ENCODE measurements around the gene TENM3.

The TENM3 gene

DNA sequence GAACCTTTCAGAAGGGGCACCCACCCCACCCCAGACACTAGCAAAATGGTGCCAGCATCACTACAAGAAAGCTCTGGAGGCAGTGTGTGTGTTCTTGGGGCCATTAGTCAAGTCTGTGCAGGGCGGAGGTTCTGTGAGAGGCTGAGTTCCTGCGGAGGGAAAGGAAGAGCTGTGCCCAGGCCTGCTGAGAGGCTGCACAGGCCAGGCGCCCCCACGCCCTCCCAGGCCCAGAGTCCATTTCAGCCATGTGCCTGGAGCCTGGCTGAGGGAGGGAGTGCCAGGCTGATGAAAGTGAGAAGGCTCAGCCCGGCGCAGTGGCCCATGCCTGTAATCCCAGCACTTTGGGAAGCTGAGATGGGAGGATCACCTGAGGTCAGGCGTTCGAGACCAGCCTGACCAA is 584.0 kb downstream of the TENM3 start:
- no peak for DNase-seq

DNA sequence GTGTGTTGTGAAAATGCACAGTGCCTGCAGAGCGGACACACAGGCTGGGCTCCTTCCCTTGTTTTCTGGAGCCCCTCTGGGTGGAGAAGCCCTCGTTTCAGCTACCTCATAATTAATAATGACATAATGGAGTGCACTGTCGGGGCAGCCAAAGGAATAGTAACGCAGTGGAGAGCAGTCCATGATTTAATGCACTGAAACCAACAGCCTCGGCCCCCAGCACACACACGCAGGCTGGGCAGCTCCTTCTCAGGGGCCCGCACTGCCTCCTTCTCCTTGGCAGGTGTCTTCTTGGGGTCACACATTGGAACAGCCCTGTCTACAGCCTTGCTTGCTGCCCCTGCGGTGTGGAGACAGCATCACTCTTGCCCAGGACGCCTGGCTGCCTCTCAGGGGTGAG is 584.8 kb downstream of the TENM3 start:
- DNase-seq = no peak

DNA sequence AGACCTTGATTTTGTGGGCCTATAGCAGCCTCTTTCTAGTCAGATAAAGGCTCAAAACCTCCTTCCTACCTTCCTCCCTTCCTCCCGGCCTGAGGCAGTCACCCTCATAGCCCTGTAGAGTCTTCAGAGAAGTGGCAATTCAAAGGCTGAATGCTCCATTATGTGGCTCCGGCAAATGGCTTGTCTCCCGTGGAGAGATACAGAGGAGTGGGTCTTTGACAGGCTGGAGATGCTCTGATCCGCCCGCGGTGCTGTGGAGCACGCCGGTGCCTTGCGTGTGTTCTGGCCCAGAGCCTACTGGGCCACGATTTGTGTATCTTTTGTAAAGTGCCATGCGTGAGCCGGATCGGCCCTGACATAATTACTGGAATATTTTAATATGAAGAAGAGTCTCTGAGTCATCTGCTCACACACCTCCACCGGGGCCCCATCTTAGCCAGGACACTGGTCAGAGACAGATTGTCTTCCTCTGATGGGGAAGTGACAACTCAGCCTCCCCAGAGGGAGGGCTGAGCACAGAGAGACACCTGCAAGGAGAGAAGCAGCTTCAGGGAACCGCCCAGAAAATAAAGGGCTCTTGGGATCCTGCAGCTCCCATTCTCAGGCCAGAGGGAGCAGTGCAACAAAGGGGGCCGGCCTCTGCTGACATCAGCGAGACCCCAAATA is 585.3 kb downstream of the TENM3 start:
- DNase-seq = no peak

DNA sequence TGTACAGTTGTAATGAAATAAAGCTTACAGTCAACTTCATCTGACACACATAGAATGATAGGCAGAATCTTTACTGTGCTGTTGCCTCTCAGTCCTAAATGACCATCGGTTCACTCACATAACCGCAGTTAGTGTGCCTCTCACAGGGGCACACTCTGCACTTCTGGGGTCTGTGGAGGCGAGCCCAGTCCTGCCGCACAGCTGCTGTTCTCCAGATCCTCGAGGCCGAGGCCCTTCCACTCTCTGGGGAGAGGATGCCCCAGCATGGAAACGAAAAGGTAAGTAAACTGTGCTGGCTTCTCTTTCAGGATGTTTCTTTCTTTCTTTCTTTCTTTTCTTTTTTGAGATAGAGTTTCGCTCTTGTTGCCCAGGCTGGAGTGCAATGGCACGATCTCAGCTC is 586.0 kb downstream of the TENM3 start:
- no peak for DNase-seq

DNA sequence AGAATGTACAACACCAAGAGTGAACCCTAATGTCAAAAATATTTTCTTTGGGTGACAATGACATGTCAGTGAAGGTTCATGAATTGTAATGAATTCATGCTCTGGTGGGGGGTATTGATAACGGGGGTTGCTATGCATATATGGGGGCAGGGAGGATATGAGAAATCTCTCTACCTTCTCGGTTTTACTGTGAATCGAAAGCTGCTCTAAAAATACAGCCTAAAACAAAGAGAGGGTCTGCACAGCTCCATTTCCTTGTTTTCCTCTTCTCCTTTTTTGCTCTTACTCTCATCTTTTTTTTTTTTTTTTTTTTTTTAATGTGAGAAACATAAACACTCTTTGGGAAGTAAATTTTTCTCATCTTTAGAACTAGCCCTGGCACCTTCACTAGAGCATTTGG is 588.2 kb downstream of the TENM3 start:
- DNase-seq = no peak

DNA sequence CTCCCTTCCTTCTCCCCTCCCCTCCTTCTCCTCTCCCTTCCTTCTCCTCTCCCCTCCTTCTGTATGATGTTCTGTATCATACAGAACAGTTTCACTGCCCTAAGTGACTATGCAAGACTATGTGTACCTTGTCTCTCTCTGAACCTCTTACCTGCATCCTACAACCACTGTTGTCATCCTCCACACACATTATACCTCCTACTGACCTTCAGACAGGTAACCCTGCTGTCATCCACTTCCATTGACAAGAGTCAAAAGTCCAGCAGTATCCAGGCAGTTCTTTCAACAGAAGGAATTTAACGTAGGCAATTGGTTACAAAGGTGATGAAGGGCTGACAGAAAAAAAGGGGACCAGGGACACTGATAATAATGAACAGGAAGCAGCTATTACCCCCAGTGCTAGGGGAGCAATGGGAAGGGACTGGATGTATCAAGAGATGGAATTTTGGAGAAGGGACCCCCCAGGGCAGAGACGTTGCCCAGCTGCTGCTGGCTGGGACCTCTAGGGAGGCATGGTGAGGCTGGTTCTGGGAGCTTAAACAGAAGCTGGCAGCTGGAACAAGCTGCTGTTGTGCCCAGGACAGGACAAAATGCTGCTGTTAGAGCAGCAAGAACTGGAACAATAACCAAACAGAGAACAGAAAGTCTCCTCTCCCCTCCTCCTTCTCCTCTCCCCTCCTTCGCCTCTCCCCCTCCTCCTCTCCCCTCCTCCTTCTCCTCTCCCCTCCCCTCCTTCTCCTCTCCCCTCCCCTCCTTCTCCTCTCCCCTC is 589.3 kb downstream of the TENM3 start:
- DNase-seq = no peak

DNA sequence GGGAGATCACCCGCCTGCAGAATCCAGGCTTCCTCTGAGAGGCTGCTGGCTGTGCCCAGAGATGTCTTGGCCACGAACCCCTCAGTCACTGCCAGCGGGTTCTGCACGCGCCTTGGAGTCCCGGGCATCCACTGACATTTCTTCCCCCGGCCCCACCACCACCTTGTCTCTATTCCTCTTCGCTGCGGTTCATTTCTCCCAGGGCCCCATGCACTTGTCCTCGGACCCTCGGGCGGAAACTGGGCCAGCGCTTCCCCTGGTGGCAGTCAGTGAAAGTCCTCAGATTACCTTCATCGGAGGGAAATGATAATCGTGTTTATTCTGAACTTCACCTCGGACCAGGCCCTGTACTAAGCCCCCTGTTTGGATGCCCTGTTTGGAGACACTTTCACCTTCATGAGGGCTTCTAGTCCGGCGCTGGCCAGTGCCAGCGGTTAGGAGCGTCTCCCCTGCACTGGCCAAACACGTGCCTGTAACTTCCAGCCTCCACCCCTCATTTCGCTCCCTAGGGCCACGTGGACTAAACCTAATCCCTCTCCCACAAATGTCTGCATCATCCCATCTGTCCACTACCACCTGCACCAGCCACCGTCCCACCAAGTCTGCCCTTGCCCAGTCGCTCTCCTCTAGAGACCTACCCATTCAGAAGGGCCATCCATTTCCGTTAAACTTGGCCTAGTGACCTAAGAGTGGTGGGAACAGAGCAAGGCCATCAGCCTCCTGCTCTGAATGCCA is 592.0 kb downstream of the TENM3 start:
- DNase-seq = no peak

DNA sequence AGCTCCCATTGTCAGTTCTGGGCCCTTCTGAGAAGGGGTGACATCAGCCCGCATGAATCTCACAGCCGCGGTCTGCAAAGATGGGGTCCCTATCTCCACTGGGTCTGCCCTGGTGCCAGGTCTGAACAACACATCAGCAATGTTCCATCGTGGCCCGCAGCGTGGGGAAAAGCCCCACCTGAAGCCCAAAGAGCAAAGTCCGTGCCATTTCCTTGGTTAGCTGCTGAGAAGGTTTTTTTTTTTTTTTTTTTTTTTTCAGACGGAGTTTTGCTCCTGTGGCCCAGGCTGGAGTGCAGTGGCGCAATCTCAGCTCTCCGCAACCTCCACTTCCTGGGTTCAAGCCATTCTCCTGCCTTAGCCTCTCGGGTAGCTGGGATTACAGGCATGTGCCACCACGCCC is 594.6 kb downstream of the TENM3 start:
- DNase-seq = no peak

DNA sequence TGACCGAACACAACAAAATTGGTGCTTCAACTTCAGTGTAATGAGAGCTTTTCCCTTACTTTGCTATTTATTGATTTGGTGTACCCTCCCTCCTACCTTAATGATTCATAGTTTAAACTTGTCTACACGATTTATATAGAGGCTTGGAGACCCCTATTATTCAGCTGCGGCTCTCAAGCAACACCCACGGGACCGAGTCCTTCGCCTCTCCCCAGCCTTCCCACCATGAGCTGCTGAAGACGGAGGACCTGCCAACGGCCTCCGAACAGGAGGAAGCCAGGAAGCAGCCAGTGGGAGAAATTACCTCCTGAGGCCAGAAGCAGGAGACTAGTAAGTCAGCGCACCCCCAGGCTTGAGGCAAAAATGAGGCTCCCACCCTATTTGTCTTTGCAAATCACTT is 595.3 kb downstream of the TENM3 start:
- DNase-seq = no peak

DNA sequence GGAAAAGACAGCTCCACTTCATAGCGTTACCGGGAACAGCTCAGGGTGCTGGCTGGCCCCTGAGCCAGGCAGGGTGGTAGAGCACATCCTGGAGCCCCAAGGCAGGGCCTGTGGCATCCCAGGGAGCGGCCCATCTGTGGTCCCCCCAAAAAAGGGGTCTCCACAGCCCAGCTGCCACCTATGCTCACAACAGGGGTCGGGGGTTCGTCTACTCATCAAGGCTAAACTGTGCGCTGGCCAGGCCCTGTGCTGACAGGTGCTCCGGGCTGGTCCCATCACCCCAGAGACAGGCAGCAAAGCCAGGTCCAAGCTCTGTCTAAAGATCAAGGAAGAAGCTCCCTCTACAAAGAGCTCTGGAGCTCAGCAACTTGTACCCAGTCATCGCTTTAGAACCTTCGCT is 596.1 kb downstream of the TENM3 start:
- DNase-seq = no peak

DNA sequence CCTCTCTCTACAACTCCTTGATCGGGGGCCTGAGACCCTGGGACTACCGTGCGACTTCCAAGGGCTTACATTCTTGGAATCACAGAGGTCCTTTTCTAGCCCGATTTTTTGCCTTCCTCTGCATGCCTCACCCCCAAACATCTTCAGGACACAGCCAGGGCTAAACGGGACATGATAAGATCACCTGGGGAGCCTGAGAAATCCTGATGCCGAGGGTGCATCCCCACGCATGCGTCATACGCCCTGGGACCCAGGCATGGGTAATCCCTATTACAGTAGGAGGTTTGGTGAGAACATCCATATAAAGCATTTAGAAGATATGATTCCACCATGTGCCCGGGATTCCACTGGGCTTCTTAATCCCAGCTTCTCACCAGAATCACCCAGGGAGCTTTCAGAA is 596.9 kb downstream of the TENM3 start:
- no peak for DNase-seq

DNA sequence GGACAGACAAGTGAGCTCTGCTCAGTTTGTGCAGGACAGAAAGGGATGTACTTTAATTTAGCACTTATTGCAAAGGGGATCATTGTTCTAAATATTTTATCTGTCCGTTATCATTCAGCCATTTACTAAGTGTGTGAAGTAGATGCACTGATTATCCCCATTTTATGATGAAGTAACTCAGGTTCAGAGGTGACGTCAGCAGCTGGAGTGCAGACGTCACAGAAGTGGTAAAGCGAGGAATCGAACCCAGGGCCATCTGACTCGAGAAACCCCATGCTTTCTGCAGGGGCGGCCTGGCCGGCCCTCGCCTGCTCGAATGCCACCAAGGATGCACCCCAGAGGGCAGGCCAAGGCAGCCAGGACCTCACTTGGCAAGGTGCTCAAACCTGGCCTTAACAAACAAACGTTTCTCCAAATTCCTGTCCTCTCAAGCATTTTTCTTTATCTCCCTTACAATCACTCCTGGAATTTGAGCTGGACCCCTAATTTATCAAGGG is 599.0 kb downstream of the TENM3 start:
- DNase-seq = no peak

DNA sequence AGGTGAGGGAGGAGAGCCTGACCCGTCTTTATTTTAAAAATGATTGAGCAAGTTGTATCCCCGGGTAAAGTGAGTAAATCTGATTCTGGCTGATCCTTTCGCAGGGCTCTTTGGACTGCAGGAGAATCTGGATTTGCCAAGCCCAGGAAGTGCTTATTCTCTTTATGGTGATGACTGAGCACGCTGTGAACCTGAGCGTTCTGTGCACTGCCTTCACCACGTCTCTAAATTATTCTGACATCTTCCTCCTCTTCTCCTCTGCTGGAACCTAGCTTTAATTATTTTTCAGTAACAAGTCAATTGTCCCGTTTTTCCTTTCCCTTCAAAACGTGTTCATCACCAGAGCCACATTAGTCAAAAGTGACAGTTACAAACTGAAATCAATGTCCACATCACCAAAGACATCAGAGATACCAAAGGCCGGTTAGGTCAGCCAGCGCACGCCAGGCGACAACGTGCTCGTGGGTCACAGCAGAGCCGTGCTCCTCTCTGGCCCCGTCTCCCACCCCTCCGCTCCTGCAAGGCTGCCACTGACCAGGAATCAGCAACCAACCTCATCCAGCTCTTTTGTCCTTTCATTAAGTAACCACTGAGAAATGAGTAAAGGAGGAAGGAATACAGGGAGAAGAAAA is 599.7 kb downstream of the TENM3 start:
- DNase-seq = no peak

DNA sequence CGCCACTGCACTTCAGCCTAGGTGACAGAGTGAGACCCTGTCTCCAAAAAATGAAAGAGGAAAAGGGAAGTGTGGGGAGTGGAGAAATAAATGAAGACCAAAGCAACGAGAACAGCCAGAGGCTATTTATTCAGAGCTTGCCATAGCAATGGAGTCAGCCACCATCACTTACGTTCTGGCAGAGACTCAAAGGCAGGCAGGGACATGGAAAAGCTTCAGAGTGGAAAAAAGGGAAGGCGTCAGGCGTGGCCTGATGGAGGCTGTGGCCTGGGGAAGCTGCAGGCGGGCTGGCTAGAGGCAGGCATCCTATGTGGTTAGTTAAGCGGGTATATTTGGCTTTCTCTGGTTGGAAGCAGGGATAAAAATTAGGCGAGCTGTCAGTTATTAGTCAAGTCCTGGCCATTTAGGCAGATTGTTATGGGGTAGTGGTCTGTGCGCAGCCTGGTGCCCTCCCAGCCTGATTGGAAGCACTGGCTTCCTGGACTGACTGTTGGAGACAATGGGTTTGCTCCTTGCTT is 600.7 kb downstream of the TENM3 start:
- DNase-seq = no peak

DNA sequence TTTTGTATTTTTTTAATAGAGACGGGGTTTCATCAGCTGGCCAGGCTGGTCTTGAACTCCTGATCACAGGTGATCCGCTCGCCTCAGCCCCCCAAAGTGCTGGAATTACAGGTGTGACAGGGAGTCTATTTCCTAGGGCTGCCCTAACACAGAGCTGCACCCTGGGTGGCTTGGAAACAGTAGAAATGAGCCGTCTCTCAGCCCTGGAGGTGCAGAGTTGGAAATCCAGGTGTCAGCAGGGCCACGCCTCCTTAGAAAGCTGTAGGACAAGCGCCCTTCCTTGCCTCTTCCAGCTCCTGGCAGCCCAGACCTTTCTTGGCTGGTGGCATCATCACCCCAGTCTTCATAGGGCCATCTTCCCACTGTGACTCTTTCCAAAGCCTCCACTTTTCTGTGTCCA is 602.4 kb downstream of the TENM3 start:
- no peak for DNase-seq

DNA sequence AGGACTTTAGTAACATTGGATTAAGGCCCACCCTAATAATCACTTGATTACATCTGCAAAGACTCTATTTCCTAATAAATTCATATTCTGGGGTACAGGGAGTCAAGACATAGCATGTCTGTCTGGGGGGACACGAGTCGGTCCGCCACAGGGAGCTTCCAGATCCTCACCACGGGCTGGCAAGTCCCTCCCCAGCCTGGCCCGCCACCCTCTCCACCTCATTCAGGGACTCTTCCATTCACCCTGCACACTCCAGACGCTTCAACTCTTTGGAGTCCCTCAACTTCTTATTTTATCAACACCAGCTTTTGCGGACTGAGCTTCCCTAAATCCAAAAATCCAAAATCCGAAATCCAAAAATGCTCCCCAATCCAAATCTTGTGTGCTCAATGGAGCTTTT is 602.8 kb downstream of the TENM3 start:
- DNase-seq = no peak

DNA sequence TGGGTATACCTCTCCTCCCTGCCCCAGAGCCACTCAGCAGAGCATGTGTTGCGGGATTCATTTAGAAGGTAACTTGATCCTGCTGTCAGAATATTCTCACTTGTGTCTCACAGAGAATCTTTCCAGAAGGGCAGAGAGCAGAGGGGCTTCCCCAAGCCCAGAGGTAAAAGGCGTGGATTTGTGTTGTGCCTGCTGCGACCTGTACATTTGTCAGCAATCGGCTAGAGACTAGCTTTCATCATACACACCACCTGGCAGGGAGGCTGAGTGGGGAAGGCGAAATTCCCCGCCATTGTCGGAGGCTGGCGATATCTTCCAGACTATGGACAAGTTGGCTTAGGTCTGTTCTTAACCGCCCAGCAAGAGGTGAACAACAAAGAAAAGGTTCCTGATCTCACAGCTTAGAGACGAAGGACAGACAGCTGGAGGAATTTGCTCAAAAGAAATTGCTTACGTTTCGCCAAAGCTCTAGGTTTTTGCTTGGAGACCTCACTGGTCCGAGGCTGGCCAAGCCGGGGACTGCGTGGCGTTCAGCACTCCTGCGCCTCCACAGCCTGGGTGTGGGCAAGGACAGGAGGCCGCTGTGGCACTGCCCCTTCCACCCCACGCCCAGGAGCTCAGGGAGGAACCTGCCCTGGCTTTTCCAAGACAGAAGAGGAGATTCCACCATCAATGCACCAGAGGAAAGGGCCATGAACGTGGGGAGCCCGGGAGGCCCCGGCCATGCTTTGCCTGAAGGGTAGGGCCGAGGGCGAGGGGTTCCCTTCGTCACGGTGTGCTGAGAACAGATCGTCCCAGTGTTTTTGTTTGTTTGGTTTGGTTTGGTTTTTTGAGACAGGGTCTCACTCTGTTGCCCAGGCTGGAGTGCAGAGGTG is 604.6 kb downstream of the TENM3 start:
- DNase-seq = no peak

DNA sequence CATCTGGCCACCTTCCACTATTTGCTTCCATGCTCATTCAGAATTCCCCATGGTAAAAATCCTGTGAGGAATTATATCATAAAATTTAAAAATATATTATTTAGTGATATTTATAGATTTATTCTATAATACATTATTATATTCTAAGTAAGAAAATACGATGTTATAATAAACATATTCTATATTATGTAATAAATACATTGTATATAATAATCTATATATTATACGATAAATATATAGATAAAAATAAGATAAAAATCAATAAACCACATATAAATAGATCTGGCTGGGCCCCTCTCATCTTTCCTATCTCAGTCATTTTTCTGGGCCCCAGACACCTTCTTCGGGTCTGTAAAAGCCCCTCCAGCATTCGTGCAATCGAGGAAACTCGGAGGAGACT is 605.5 kb downstream of the TENM3 start:
- DNase-seq = no peak

Data from NCI-H1436 treated with DMSO at 0.1 percent for 48 hours (cell line).